ENCODE results near the gene BRS3. TPM values are rescaled to one million over a fixed set of nuclear protein-coding genes. Genes with fewer than 3 reads are reported as not detected.

Gene BRS3
- total and polyA plus RNA-seq, 9 of the 15 experiments (the other 6 are each of a cell fraction or from before 2014, with no cell fraction given) = not detected

DNA sequence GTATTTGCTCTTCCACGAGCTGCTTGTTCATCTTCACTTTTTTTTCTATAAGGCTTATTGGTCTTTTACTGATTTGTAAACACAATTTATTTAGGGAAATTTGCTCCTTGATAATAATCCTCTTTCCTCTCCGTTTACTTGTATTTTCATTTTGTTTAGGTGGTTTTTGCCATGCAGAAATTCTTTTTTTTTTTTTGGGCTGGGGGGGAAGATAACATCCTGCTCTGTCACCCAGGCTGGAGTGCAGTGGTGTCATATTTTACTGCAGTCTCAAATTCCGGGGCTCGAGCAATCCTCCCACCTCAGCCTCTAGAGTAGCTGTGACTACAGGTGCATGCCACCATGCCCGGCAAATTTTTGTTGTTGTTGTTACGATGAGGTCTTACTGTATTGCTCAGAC, 31.6 kb upstream of the BRS3 start (continued):
- TF ChIP-seq, protein P1, sequence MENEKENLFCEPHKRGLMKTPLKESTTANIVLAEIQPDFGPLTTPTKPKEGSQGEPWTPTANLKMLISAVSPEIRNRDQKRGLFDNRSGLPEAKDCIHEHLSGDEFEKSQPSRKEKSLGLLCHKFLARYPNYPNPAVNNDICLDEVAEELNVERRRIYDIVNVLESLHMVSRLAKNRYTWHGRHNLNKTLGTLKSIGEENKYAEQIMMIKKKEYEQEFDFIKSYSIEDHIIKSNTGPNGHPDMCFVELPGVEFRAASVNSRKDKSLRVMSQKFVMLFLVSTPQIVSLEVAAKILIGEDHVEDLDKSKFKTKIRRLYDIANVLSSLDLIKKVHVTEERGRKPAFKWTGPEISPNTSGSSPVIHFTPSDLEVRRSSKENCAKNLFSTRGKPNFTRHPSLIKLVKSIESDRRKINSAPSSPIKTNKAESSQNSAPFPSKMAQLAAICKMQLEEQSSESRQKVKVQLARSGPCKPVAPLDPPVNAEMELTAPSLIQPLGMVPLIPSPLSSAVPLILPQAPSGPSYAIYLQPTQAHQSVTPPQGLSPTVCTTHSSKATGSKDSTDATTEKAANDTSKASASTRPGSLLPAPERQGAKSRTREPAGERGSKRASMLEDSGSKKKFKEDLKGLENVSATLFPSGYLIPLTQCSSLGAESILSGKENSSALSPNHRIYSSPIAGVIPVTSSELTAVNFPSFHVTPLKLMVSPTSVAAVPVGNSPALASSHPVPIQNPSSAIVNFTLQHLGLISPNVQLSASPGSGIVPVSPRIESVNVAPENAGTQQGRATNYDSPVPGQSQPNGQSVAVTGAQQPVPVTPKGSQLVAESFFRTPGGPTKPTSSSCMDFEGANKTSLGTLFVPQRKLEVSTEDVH (IDR thresholded peaks at IDR 0.05; ENCODE audit: low read depth, partially characterized antibody) = no peak
- TF ChIP-seq, protein P2, sequence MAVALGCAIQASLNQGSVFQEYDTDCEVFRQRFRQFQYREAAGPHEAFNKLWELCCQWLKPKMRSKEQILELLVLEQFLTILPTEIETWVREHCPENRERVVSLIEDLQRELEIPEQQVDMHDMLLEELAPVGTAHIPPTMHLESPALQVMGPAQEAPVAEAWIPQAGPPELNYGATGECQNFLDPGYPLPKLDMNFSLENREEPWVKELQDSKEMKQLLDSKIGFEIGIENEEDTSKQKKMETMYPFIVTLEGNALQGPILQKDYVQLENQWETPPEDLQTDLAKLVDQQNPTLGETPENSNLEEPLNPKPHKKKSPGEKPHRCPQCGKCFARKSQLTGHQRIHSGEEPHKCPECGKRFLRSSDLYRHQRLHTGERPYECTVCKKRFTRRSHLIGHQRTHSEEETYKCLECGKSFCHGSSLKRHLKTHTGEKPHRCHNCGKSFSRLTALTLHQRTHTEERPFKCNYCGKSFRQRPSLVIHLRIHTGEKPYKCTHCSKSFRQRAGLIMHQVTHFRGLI (CRISPR knock-in tag; IDR thresholded peaks at IDR 0.05) = no peak
- peak; percentile 12; the same call in 1 of the 2 replicates for TF ChIP-seq ZNF316 (IDR thresholded peaks at IDR 0.05)
- peak; percentile 28; the same call in 1 of the 2 replicates for TF ChIP-seq SMARCA4 (IDR thresholded peaks at IDR 0.05)
- TF ChIP-seq MAFG (tag; conservative IDR thresholded peaks at IDR 0.05) = peak; percentile 50; the same call in 1 of the 2 replicates
- no peak for TF ChIP-seq ZBTB2 (IDR thresholded peaks at IDR 0.05)
- peak; percentile 35 for TF ChIP-seq ARID1B (IDR thresholded peaks at IDR 0.05)
- TF ChIP-seq KDM5B (IDR thresholded peaks at IDR 0.05; ENCODE audit: insufficient replicate concordance, low read depth, low read length) = no peak
- no peak for TF ChIP-seq ZNF699 (CRISPR knock-in tag; IDR thresholded peaks at IDR 0.05; ENCODE audit: insufficient replicate concordance)
- no peak for TF ChIP-seq EWSR1 (IDR thresholded peaks at IDR 0.05; ENCODE audit: borderline replicate concordance, low read depth, partially characterized antibody)
- TF ChIP-seq HBP1 (CRISPR knock-in tag; IDR thresholded peaks at IDR 0.05) = no peak
- no peak for TF ChIP-seq JUNB (CRISPR knock-in tag; conservative IDR thresholded peaks at IDR 0.05)
- no peak for TF ChIP-seq CBX3 (IDR thresholded peaks at IDR 0.05; ENCODE audit: borderline replicate concordance in 1 of 2, low read length in 2 of 2)
- no peak for TF ChIP-seq RCOR1 (IDR thresholded peaks at IDR 0.05; ENCODE audit: borderline replicate concordance in 1 of 2, low read depth in 2 of 2, low read length in 2 of 2)
- TF ChIP-seq ZKSCAN3 (CRISPR knock-in tag; IDR thresholded peaks at IDR 0.05) = no peak
- TF ChIP-seq MAFF (IDR thresholded peaks at IDR 0.05; ENCODE audit: low read length) = peak; percentile 10; the same call in 1 of the 2 replicates
- no peak for TF ChIP-seq GABPA (tag; conservative IDR thresholded peaks at IDR 0.05; ENCODE audit: low read depth)
- TF ChIP-seq, protein P3, sequence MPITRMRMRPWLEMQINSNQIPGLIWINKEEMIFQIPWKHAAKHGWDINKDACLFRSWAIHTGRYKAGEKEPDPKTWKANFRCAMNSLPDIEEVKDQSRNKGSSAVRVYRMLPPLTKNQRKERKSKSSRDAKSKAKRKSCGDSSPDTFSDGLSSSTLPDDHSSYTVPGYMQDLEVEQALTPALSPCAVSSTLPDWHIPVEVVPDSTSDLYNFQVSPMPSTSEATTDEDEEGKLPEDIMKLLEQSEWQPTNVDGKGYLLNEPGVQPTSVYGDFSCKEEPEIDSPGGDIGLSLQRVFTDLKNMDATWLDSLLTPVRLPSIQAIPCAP (CRISPR knock-in tag; IDR thresholded peaks at IDR 0.05; ENCODE audit: borderline replicate concordance) = no peak
